Panc1 (cell line): ENCODE results near the gene SUPT6H. TPM values are rescaled to one million over a fixed set of nuclear protein-coding genes. Genes with fewer than 3 reads are reported as not detected.

ENCODE experiments used
- ATAC-seq: fragments of 200-7000 bp; cut with Tn5 transposase; 2 replicates; pipeline ENCODE4 v1.9.1; 2020; ENCODE audit warnings: mild to moderate bottlenecking, moderate library complexity
- BruUV-seq: library from RNA; stranded (reverse); fragments of 400-500 nt; replicated peaks from 2 replicates; lab custom pipeline; 2021; lab: Mats Ljungman, UMichigan
- CTCF ChIA-PET: fragments of 300-600 bp; sonication (Branson Sonifier 250); formaldehyde crosslinking; loops from one replicate; lab custom pipeline; 2022; ENCODE audit warnings: antibody characterized with exemption; lab: Charles Lee
- POLR2A ChIA-PET: fragments of 300-600 bp; sonication (Branson Sonifier 250); formaldehyde crosslinking; loops from one replicate; lab custom pipeline; 2022; ENCODE audit warnings: antibody characterized with exemption; lab: Charles Lee
- DNase-seq: peaks from one replicate; pipeline ENCODE4 v3.0.0-alpha.2; 2010; ENCODE audit warnings: low read depth, low spot score
- H3K27ac ChIP-seq: 2 replicates; pipeline ENCODE4 v1.5.1; 2011; ENCODE audit warnings: mild to moderate bottlenecking, low read length, inconsistent platforms
- H3K27me3 ChIP-seq: fragments of 200-500 bp; sonication (Bioruptor generic); 2 replicates; pipeline ENCODE4 v1.6.0; 2014; ENCODE audit warnings: low read length, inconsistent platforms; ENCODE audit not compliant: control insufficient read depth, insufficient read depth
- H3K36me3 ChIP-seq: fragments of 200-500 bp; sonication (Bioruptor generic); 2 replicates; pipeline ENCODE4 v1.5.1; 2014; ENCODE audit warnings: inconsistent platforms, mild to moderate bottlenecking, low read length, moderate library complexity; ENCODE audit not compliant: control insufficient read depth, insufficient read depth
- H3K4me1 ChIP-seq: 2 replicates; pipeline ENCODE4 v1.5.1; 2011; ENCODE audit warnings: inconsistent platforms, mild to moderate bottlenecking, low read length, moderate library complexity; ENCODE audit not compliant: control insufficient read depth, insufficient read depth
- H3K4me3 ChIP-seq, 2 experiments: 2 replicates each; pipeline ENCODE4 v1.5.1; 2011 to 2012; ENCODE audit warnings: low read depth in 2 of 2, low read length in 2 of 2, mild to moderate bottlenecking in 2 of 2, inconsistent platforms in 1 of 2, moderate library complexity in 1 of 2
- H3K9me3 ChIP-seq: fragments of 200-500 bp; sonication (Bioruptor generic); 2 replicates; pipeline ENCODE4 v1.5.1; 2014; ENCODE audit warnings: low read depth, mild to moderate bottlenecking, inconsistent platforms, low read length, moderate library complexity; ENCODE audit not compliant: control insufficient read depth, insufficient read depth
- POLR2AphosphoS5 ChIP-seq: IDR thresholded peaks from 2 replicates; pipeline ENCODE4 v1.6.1; 2012; ENCODE audit warnings: mild to moderate bottlenecking, low read depth, low read length, moderate library complexity
- SIN3A ChIP-seq: IDR thresholded peaks from 2 replicates; pipeline ENCODE4 v1.6.1; 2012; ENCODE audit warnings: low read depth, mild to moderate bottlenecking, low read length, moderate library complexity, borderline replicate concordance; ENCODE audit not compliant: insufficient read depth
- TCF7L2 ChIP-seq: IDR thresholded peaks from 2 replicates; pipeline ENCODE4 v1.6.1; 2011; ENCODE audit warnings: mild to moderate bottlenecking, low read depth, low read length, inconsistent platforms
- in situ Hi-C: cut with HindIII; loops from 2 replicates; pipeline ENCODE4 v1.10.0; 2016; ENCODE audit warnings: low sequenced_read_pairs, low pct_unique_long_range_greater_than_20kb
- intact Hi-C: fragments of 100-400 bp; cut with micrococcal nuclease; formaldehyde crosslinking; loops from one replicate; pipeline ENCODE4 v1.10.0; 2022; ENCODE audit not compliant: unreplicated experiment
- total RNA-seq: library from RNA; stranded (reverse); gene quantifications from one replicate; pipeline ENCODE4 v1.2.1, GENCODE V29; 2021; ENCODE audit not compliant: unreplicated experiment
- TF ChIP-seq, protein P1 (sequence below): fragments of 450-650 bp; IDR thresholded peaks from 2 replicates; pipeline ENCODE4 v1.5.1; 2017; ENCODE audit warnings: mild to moderate bottlenecking
- TF ChIP-seq, protein P2 (sequence below), 2 experiments: IDR thresholded peaks; 2 replicates each; pipeline ENCODE4 v1.6.1; 2011 to 2012; ENCODE audit warnings: low read depth in 2 of 2, control low read depth in 1 of 2, low read length in 1 of 2, mild to moderate bottlenecking in 1 of 2, moderate library complexity in 1 of 2; ENCODE audit not compliant: insufficient read depth in 1 of 2

Gene SUPT6H
- total RNA-seq, 1 experiment from 2014 or later: 108 TPM

DNA sequence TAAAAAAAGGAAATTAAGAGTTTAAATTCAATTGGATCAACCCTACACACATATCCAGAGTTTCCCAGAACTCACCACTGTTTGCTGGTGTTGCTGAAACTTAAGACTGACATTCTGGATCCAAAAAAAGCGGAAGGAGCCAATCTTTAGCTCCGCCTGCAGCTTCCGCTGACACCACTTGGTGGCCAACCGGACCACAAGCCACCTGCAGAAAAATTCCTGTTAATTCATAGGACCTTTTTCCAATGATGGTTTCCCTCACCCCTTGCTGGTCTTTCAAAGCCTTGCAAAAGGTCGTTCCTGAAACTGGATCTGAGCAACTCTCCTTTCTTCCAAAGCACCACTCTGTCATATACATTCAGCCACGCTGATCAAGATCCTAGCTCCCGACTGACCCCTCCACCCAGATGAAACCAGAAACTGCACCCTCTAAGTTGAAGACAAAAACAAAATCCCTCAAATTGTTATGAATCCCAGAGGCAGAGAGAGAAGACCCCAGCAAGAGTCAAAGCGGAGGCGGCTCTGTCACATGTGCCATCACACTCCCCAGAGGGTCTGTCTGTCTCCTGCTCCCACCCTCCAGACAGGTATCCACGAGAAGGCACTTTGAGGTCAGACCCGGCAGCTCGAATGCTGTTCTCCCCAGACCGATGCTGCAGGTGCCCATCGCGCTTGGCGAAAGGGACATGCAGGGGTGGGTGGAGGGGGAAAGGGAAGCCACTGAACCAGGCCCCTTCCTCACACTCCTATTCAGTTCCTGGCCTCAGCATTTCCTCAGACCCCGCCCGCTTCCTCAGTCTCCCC lies 17.8 kb upstream of the SUPT6H start:
- Histone ChIP-seq H3K4me3 (peak overlapping the region; percentile 90 to 97), H3K4me1 (peaks cover 28% of the 10 kb centered on the region), H3K27me3 (no peaks in the 10 kb centered on the region), H3K36me3 (peaks cover 39% of the 10 kb centered on the region), H3K27ac (peak overlapping the region; percentile 92), H3K9me3 (no peaks in the 10 kb centered on the region)
- DNase-seq (no peak), ATAC-seq (peak; percentile 22; the same call in 1 of the 2 replicates)
- no TSS peak for BruUV-seq
- in situ Hi-C loops (no loop called here), intact Hi-C loops (no loop called here)
- ChIA-PET POLR2A (interaction anchor here (0.5 to 1.2 kb wide), 3 partner anchors 75 to 103 kb away, joined by 3 to 4 read pairs (median 3); partner anchors contain the start of gene RPL23A), CTCF (interaction anchor here (0.7 to 0.8 kb wide), 3 partner anchors 17 to 32 kb away, joined by 3 to 4 read pairs (median 4); partner anchors contain the start of gene SDF2)
- TF ChIP-seq TCF7L2 (no peak), SIN3A (no peak)
- TF ChIP-seq, protein P1, sequence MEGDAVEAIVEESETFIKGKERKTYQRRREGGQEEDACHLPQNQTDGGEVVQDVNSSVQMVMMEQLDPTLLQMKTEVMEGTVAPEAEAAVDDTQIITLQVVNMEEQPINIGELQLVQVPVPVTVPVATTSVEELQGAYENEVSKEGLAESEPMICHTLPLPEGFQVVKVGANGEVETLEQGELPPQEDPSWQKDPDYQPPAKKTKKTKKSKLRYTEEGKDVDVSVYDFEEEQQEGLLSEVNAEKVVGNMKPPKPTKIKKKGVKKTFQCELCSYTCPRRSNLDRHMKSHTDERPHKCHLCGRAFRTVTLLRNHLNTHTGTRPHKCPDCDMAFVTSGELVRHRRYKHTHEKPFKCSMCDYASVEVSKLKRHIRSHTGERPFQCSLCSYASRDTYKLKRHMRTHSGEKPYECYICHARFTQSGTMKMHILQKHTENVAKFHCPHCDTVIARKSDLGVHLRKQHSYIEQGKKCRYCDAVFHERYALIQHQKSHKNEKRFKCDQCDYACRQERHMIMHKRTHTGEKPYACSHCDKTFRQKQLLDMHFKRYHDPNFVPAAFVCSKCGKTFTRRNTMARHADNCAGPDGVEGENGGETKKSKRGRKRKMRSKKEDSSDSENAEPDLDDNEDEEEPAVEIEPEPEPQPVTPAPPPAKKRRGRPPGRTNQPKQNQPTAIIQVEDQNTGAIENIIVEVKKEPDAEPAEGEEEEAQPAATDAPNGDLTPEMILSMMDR: peak; percentile 67
- TF ChIP-seq, protein P2, sequence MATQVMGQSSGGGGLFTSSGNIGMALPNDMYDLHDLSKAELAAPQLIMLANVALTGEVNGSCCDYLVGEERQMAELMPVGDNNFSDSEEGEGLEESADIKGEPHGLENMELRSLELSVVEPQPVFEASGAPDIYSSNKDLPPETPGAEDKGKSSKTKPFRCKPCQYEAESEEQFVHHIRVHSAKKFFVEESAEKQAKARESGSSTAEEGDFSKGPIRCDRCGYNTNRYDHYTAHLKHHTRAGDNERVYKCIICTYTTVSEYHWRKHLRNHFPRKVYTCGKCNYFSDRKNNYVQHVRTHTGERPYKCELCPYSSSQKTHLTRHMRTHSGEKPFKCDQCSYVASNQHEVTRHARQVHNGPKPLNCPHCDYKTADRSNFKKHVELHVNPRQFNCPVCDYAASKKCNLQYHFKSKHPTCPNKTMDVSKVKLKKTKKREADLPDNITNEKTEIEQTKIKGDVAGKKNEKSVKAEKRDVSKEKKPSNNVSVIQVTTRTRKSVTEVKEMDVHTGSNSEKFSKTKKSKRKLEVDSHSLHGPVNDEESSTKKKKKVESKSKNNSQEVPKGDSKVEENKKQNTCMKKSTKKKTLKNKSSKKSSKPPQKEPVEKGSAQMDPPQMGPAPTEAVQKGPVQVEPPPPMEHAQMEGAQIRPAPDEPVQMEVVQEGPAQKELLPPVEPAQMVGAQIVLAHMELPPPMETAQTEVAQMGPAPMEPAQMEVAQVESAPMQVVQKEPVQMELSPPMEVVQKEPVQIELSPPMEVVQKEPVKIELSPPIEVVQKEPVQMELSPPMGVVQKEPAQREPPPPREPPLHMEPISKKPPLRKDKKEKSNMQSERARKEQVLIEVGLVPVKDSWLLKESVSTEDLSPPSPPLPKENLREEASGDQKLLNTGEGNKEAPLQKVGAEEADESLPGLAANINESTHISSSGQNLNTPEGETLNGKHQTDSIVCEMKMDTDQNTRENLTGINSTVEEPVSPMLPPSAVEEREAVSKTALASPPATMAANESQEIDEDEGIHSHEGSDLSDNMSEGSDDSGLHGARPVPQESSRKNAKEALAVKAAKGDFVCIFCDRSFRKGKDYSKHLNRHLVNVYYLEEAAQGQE (IDR thresholded peaks at IDR 0.05; ENCODE audit: insufficient read depth in 1 of 2, low read depth in 2 of 2, low read length in 1 of 2): no peak

DNA sequence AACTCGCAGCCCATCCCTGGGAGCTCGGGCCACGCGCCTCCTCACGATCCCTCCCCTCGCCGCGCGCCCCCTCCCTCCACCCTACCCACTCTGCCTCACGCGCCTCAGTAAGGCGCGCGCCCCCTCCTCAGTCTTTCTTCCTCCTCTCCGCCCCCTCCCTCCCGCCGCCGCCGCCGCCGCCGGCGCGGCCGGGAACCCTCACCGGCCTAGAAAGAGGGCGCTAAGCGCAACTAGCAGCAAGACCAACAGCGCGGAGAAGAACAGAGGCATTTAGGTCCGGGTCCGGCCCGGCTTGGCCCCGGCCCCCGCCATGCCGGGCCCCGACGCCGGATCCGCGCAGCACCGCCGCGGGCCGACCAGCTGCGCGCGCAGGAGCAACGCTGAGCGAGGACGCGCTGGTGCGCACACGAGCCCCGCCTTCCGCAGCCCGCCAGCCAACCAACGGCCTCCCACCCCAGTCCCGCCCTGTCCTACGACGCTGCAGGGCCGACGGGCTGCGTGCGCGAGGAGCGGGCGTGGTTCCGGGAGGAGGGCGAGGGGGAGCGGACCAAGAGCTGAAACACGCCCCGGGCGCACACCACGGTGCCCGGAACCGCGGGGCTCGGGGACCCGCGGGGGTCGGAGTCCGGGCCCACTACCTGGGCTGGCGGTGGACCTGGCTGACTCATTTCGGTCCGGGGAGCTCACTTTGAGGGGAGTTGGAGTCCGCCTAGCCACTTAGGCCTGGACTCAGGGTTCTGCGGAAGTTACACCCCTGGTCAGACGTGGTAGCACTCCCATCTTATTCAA lies 17.0 kb upstream of the SUPT6H start, which contains the start of gene BLTP2:
Gene BLTP2, minus strand, starts transcription at position 372 of the 789 bp plus-strand sequence. Its CDS starts 102 bp downstream, at position 270.
- POLR2A ChIA-PET: interaction anchor here (0.9 to 1.2 kb wide), 2 partner anchors 17 to 74 kb away, joined by 4 to 6 read pairs; partner anchors contain the start of genes RPL23A, SDF2 and SUPT6H
- DNase-seq: peak; percentile 65

More for the DNA sequence above, 17.0 kb upstream of the SUPT6H start, which contains the start of gene BLTP2:
- ATAC-seq: peak; percentile 98
- Histone ChIP-seq H3K36me3 (peaks cover 34% of the 10 kb centered on the region), H3K4me1 (peaks cover 28% of the 10 kb centered on the region), H3K9me3 (no peaks in the 10 kb centered on the region), H3K4me3 (peak within 1 kb of the TSS; percentile 90 to 97), H3K27ac (peak within 1 kb of the TSS; percentile 96), H3K27me3 (no peaks in the 10 kb centered on the region)
- BruUV-seq: no TSS peak
- TF ChIP-seq TCF7L2 (no peak), POLR2AphosphoS5 (peak; percentile 92), SIN3A (peak; percentile 87; the same call in 1 of the 2 replicates)
- TF ChIP-seq, protein P2 (IDR thresholded peaks at IDR 0.05; ENCODE audit: insufficient read depth in 1 of 2, low read depth in 2 of 2, low read length in 1 of 2): 0 out of 4 replicates have a peak, but pooled peaks of 1 of the 2 experiments have one; percentile 31
- TF ChIP-seq, protein P1: no peak
- CTCF ChIA-PET: interaction anchor here (0.7 to 0.8 kb wide), 2 partner anchors 18 to 32 kb away, joined by 3 to 4 read pairs; no protein-coding TSS in a partner anchor
- intact Hi-C loops: no loop called here
- in situ Hi-C loops: no loop called here
